Activated CD4-positive, alpha-beta T cell treated with anti-CD3 and anti-CD28 coated beads for 1 hour (primary cell): ENCODE measurements around the gene PTPRN2.

Experiments used
- DNase-seq: peaks from one replicate; pipeline ENCODE4 v3.0.0-alpha.2; 2020

Gene PTPRN2

DNA sequence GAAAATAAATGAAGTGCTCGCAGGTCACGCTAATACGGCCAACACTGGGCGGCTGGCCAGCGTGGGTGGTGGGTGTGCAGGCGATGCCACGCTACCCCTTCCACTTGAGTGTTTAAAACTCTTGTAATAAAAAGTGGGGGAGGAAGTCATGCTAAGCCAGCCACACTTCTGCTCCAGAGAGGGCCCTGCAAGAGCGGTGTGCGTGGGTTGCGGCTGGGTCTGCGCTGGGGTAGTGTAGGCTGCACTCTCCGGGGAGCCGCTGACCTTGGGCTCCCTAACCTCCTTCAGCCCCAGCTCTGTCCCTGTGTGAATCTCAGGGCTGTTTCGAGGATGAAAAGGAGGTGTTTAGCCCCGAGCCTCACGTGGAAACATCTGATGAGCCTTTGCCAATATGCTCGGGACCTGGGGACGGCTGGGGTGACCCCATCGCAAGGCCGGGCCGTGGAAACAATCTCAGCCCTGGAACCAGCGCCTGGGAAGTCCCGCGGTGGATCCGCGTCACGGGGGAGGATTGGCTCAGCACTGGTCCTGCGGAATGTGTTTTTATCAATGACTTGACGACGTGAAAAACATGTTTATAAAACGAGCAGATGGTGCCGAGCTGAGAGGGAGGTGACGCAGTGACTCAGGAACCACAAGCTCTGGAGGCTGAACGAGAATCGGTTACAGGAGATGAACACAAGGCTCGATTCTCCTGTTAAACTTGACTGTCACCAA, 972.4 kb downstream of the PTPRN2 start:
- no peak for DNase-seq

GRCh38 chr7:157614457-157615020, 973.1 kb downstream of the PTPRN2 start:
- no peak for DNase-seq

DNA sequence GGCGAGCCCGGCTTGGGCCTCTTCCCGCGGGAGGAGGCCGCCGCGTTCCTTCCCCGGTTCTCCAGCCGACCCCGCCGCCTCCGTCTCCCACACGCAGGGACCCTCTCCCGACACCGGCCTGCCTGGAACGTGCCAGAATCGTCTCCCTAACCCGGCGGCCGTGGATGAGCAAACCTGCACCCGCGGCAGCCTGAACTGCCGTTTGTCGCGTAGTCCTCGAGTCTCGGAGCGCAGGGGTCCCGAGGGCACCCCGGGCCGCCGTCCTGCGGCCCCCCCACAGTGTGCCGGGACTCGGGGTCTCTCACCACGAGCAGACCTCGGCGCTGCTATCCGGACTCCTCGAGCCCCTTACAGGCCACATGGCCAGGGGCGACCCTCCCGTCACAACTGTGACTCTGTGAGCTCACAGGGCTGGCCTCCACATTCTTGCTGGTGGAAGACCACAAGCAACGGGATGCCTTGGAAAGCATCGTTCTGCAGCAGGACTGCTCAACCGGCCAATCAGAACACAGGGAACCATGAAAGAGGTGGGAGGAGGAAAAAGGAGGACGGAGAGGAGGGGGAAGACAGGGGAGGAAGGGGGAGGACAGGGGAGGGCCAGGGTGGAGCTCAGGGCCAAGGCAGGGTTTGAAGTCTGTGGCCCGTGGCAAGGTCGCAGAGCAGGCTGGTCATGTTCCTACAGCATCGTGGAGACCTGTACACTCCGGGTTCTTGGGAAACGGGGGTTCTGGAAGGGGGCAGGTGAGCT, 973.9 kb downstream of the PTPRN2 start:
- no peak for DNase-seq

DNA sequence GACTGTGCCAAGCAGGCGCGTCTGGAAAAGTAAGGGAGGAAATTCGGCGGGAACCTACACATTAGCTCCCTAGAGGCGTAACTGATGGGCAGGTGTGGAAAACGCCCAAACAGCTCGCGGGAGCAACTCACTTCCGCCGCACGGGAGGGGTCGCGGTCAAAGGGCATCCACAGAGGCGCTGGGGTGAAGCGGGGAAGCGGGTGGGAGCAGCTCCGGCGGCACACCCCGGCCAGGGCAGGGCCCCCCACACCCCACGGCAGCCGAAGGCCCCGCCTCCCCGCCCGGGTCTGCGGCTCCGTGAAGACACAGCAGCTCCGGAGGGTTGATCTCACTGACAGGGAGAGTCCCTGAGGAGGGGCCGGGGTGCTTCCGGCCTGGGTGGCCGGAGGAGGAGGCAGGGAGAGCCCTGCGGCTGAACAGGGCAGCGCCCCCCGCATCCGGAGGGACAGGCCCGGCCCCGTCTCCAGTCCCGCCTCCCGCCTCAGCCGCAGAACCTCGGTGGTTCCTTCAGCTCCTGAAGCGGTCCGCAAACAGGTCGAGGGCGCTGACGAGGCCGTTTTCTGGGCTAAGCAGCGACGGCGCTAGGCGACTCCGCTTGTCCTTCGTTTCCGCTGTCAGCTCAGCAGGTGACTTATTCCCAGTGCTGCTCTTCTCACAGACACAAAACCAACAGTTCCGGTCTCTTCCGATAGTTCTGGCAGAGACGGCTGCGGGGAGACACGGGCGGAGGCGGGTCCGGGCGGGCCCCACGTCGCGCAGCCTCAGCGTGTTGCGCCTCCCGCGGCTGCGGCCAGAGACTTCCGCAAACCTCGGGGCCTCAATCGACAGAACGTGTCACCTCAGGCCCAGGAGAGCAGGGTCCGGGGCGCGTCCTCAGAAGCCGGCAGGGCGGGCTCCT, 974.7 kb downstream of the PTPRN2 start:
- peak; percentile 51 for DNase-seq

DNA sequence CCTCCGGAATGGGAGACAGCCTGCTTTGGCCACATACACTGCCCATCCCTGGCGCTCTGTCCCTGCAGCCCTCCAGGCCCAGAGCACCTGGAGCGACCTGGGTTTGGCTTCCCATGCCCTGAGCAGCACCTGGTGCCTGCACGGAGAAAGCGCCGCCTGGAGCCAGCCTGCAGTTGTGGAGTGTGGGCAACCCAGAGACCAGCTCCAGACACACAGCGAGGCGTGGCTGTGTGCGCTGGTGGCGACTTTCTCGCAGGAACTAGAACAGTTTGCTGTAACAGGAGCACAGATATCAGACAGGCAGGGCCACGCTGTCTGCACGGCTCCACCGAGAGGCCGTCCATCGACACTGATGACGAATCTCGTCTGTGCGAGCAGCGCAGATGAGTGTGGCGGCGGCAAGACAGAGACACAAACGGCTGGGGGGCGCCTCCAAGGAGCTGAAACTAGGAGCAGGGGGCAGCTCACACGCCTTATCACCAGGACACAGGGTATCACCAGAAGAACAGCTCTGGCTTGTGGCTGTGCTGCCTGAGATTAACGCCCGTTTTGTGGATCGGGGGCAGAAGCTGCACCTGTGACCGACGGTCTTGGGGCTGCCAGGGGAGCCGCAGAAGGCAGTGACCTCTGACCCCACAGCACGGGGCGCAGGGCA, 975.5 kb downstream of the PTPRN2 start:
- DNase-seq, result no peak

DNA sequence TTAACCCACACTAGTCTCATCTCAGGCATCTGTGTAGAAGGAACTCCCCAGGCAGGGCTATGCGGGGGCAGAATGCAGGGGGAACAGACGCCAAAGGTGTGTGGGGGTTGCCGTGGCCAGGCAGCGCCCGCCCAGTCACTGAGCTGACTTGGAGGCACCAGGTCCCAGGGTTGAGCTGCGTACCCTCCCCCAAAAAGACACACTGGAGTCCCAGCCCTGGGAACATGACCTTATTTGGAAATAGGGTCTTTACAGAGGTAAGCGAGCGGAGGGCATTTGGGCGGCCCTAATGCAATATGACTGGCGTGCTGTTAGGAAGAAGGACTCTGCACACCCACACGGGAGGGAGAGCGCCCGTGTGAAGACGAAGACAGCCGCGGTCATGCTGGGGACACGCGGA, 976.3 kb downstream of the PTPRN2 start:
- no peak for DNase-seq

- DNase-seq, result no peak
Measured at GRCh38 chr7:157610671-157611295, 976.8 kb downstream of the PTPRN2 start.

- no peak for DNase-seq
Measured at GRCh38 chr7:157609932-157610640, 977.5 kb downstream of the PTPRN2 start.

GRCh38 chr7:157609516-157609915, 978.1 kb downstream of the PTPRN2 start:
- no peak for DNase-seq

- DNase-seq, result no peak
Measured at GRCh38 chr7:157607218-157607617, 980.4 kb downstream of the PTPRN2 start.

DNA sequence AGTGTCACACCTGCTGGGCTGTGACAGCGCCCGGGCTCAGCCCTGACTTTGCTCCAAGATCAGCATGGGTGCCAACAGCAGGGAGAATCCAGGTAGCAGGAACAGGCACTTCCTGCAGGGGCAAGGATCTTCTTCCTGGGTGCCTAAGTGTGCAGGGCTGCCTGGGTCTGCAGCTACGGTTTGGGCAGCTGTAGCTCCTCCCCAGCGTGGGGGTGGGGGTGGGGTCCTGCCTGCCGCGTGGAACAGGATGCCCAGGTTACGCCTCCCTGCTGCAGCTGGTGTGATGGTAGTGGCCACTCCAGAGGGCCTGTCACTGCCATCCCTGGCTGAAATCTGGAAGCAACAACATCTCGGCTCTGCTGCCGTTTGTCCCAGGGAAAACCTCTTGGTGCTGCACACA, 981.5 kb downstream of the PTPRN2 start:
- no peak for DNase-seq

GRCh38 chr7:157605638-157606037, 982.0 kb downstream of the PTPRN2 start:
- DNase-seq, result no peak

- no peak for DNase-seq
Measured at GRCh38 chr7:157604661-157605381, 982.8 kb downstream of the PTPRN2 start.

GRCh38 chr7:157603716-157604115, 983.9 kb downstream of the PTPRN2 start:
- DNase-seq, result no peak

DNA sequence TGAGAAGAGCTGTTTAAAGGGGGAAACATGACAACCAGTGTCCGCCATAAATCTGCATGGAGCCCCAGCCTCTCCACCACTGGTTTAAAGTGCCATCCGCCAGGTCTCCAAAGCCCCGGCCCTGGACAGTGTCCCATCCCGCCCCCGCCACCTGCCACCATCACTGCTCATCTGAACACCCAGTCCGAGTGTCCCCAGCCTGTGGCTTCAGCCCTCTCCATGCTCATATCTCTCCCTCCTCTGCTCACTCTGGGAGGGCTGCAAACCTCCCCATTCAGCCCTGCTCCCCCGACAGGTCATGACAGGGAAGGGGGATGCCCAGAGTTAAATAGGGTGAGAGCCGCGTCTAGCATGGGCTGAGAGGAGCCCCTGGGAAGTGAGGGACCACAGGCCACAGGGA, 984.6 kb downstream of the PTPRN2 start:
- DNase-seq, result no peak

DNA sequence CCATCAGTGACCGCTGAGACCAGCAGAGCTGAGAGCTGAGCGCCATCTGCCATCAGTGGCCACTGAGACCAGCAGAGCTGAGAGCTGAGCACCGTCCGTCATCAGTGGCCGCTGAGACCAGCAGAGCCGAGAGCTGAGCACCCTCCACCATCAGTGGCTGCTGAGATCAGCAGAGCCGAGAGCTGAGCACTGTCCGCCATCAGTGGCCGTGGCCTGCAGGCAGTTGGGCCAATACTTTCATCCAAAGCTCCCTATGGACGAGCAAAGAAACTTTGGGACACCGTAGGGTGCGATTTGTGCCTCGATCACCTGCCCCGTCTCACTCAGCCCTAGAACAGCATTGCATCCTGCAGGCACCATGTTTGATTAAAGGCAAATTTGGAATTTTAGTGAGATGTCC, 985.0 kb downstream of the PTPRN2 start:
- DNase-seq, result no peak

DNA sequence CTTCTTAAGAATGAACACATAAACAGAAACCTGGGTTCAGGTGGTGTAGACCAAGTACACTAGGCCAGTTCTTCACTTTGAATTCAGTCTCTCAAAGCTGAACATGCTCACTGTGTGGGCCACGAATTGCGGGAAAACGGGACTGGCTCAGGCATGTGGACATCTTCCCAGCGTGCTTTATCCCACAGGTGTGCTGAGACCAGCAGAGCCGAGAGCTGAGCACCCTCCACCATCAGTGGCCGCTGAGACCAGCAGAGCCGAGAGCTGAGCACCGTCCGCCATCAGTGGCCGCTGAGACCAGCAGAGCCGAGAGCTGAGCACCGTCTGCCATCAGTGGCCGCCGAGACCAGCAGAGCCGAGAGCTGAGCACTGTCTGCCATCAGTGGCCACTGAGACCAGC, 985.5 kb downstream of the PTPRN2 start:
- no peak for DNase-seq

GRCh38 chr7:157601530-157601929, 986.1 kb downstream of the PTPRN2 start:
- DNase-seq, result no peak

DNA sequence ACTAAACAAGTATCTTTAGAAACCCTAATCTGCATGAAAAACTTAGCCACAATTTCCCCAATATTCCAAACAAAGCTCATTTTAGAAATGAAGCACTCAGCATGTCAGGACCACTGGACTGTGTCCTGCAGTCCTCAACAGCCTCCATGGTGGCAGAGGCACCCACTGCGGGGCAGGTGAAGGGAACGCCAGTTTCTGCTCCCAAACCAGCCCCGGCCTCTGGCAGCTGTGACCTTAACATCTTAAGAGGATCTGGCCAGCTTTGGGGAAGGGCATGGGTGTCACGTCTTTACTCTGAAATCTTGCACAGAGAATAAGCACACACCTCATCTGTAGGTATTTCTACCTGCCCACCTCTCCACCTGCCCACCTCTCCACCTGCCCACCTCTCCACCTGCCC, 988.1 kb downstream of the PTPRN2 start:
- DNase-seq, result no peak

GRCh38 chr7:157597562-157597961, 990.1 kb downstream of the PTPRN2 start:
- DNase-seq, result no peak

DNA sequence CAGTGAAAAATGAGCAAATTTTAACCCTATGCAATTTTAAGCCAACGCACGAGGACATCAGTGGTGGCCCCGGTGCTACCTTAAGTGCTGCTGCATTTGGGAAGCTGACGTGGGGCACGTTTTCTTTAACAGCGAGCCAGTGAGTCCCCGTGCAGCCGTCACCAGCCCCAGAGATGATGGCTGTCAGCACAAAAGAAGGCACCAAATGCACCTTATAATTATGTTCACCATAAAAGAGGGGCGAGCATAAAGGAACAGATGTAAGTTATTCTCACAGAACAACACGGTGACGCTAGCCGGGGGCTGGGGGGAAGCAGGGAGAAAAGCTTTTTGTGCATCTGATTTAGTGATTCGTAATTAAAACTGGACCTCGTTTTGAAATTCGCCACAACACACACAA, 990.7 kb downstream of the PTPRN2 start:
- no peak for DNase-seq
